HCT116 (cell line): ENCODE results near the gene KRTAP19-8. TPM values are rescaled to one million over a fixed set of nuclear protein-coding genes. Genes with fewer than 3 reads are reported as not detected.

Experiments used
- ATAC-seq: fragments of 200-7000 bp; cut with Tn5 transposase; 2 replicates; pipeline ENCODE4 v1.9.1; 2020; ENCODE audit warnings: mild to moderate bottlenecking, moderate library complexity
- BruUV-seq: library from RNA; stranded (reverse); fragments of 400-500 nt; replicated peaks from 2 replicates; lab custom pipeline; 2021; lab: Mats Ljungman, UMichigan
- CTCF ChIA-PET: fragments of 300-600 bp; sonication (Branson Sonifier 250); formaldehyde crosslinking; loops from one replicate; lab custom pipeline; 2021; ENCODE audit warnings: antibody characterized with exemption; lab: Charles Lee
- POLR2A ChIA-PET: fragments of 300-600, 350-600 bp; sonication (Branson Sonifier 250); formaldehyde crosslinking; loops from one replicate; lab custom pipeline; 2021; ENCODE audit warnings: antibody characterized with exemption; lab: Charles Lee
- RAD21 ChIA-PET, 2 experiments: fragments of 300-600 bp; sonication (Branson Sonifier 250); formaldehyde crosslinking; loops; one replicate each; lab custom pipeline; 2023; ENCODE audit warnings: low total read pairs in 2 of 2; ENCODE audit not compliant: uncharacterized antibody in 2 of 2, unreplicated experiment in 2 of 2, low non-redundant PET in 1 of 2; lab: Charles Lee
- DNase-seq: peaks from one replicate; pipeline ENCODE4 v3.0.0-alpha.2; 2010; ENCODE audit warnings: low read depth, low spot score
- H2AFZ ChIP-seq: fragments of 200-600 bp; shearing (Covaris generic), sonication (generic); 2 replicates; pipeline ENCODE4 v1.6.1; 2017; ENCODE audit warnings: low read depth, mixed run types, mixed read lengths, antibody characterized with exemption, low read length; ENCODE audit not compliant: poor library complexity, severe bottlenecking
- H3K27ac ChIP-seq: 2 replicates; pipeline ENCODE4 v1.5.1; 2012; ENCODE audit warnings: low read depth, low read length
- H3K27me3 ChIP-seq: fragments of 200-600 bp; sonication (generic); 2 replicates; pipeline ENCODE4 v1.6.1; 2016; ENCODE audit warnings: mixed run types, low read length, mixed read lengths; ENCODE audit not compliant: insufficient read depth
- H3K36me3 ChIP-seq, 2 experiments: fragments of 200-500 bp in 1 of 2; fragments of 200-600 bp in 1 of 2; sonication (Bioruptor generic) in 1 of 2; sonication (generic) in 1 of 2; 2 replicates each; pipeline versions ENCODE4 v1.5.1 to v1.6.1; 2014 to 2016; ENCODE audit warnings: low read length in 2 of 2, inconsistent platforms in 1 of 2, mixed read lengths in 1 of 2, mixed run types in 1 of 2; ENCODE audit not compliant: insufficient read depth in 2 of 2, control insufficient read depth in 1 of 2
- H3K4me1 ChIP-seq, 2 experiments: fragments of 200-600 bp in 1 of 2; sonication (generic) in 1 of 2; 2 replicates each; pipeline versions ENCODE4 v1.5.1 to v1.6.1; 2012 to 2017; ENCODE audit warnings: low read length in 2 of 2, inconsistent platforms in 1 of 2, mild to moderate bottlenecking in 1 of 2, mixed read lengths in 1 of 2, mixed run types in 1 of 2, moderate library complexity in 1 of 2; ENCODE audit not compliant: insufficient read depth in 2 of 2, control insufficient read depth in 1 of 2
- H3K4me2 ChIP-seq: fragments of 200-600 bp; sonication (generic); 2 replicates; pipeline ENCODE4 v1.6.1; 2017; ENCODE audit warnings: mixed run types, low read length, mixed read lengths
- H3K4me3 ChIP-seq, 2 experiments: fragments of 200-600 bp in 1 of 2; sonication (generic) in 1 of 2; replicated peaks in 1 of 2; 2 replicates each; pipeline ENCODE4 v1.5.1; 2011 to 2016; ENCODE audit warnings: low read length in 2 of 2, control low read depth in 1 of 2, low read depth in 1 of 2, mild to moderate bottlenecking in 1 of 2, mixed read lengths in 1 of 2, mixed run types in 1 of 2
- H3K79me2 ChIP-seq: fragments of 200-600 bp; sonication (generic); 2 replicates; pipeline ENCODE4 v1.6.1; 2017; ENCODE audit warnings: mild to moderate bottlenecking, mixed run types, low read length, moderate library complexity, mixed read lengths; ENCODE audit not compliant: insufficient read depth
- H3K9ac ChIP-seq: fragments of 200-600 bp; sonication (generic); 2 replicates; pipeline ENCODE4 v1.6.1; 2016; ENCODE audit warnings: low read length, mixed read lengths
- H3K9me2 ChIP-seq: fragments of 200-600 bp; sonication (generic), shearing (Covaris generic); 2 replicates; pipeline ENCODE4 v1.6.1; 2017; ENCODE audit warnings: mixed run types, mild to moderate bottlenecking, moderate library complexity; ENCODE audit not compliant: insufficient read depth
- H3K9me3 ChIP-seq, 2 experiments: fragments of 200-500 bp in 1 of 2; fragments of 200-600 bp in 1 of 2; sonication (Bioruptor generic) in 1 of 2; sonication (generic) in 1 of 2; 2 replicates each; pipeline ENCODE4 v1.6.1; 2014 to 2017; ENCODE audit warnings: low read length in 2 of 2, mixed read lengths in 2 of 2, inconsistent platforms in 1 of 2, low read depth in 1 of 2, mild to moderate bottlenecking in 1 of 2, mixed run types in 1 of 2, moderate library complexity in 1 of 2; ENCODE audit not compliant: control insufficient read depth in 1 of 2, insufficient read depth in 1 of 2
- H4K20me1 ChIP-seq: fragments of 200-600 bp; sonication (generic), shearing (Covaris generic); 2 replicates; pipeline ENCODE4 v1.6.1; 2017; ENCODE audit warnings: mixed run types, mild to moderate bottlenecking, moderate library complexity; ENCODE audit not compliant: insufficient read depth
- ELF1 ChIP-seq: IDR thresholded peaks from 2 replicates; pipeline ENCODE4 v1.6.1; 2012; ENCODE audit warnings: low read depth, borderline replicate concordance
- EZH2 ChIP-seq: fragments of 200-600 bp; sonication (generic); IDR thresholded peaks from 2 replicates; pipeline ENCODE4 v1.6.1; 2017; ENCODE audit warnings: antibody characterized with exemption, mixed run types
- EZH2phosphoT487 ChIP-seq: fragments of 200-600 bp; IDR thresholded peaks from 2 replicates; pipeline ENCODE4 v1.6.1; 2018; ENCODE audit warnings: antibody characterized with exemption, borderline replicate concordance
- RAD21 ChIP-seq: IDR thresholded peaks from 2 replicates; pipeline ENCODE4 v1.6.1; 2012; ENCODE audit warnings: low read depth, mild to moderate bottlenecking
- SRF ChIP-seq: IDR thresholded peaks from 2 replicates; pipeline ENCODE4 v1.6.1; 2012; ENCODE audit warnings: low read depth
- TCF7L2 ChIP-seq: IDR thresholded peaks from 2 replicates; pipeline ENCODE4 v1.7.0; 2011; ENCODE audit warnings: borderline replicate concordance, inconsistent platforms; ENCODE audit not compliant: insufficient read depth, insufficient read length; ENCODE audit errors: extremely low read depth
- ZNF274 ChIP-seq: fragments of 200-500 bp; sonication (Bioruptor generic); IDR thresholded peaks from 2 replicates; pipeline ENCODE4 v1.6.1; 2014; ENCODE audit warnings: mild to moderate bottlenecking, low read depth, low read length, inconsistent platforms
- intact Hi-C: fragments of 100-400 bp; cut with micrococcal nuclease; formaldehyde crosslinking; loops from 2 replicates; pipeline ENCODE4 v1.10.0; 2022
- total RNA-seq: library from RNA; stranded (reverse); gene quantifications from one replicate; pipeline ENCODE4 v1.2.1, GENCODE V29; 2021; ENCODE audit not compliant: unreplicated experiment
- TF ChIP-seq, protein P1 (sequence below), 3 experiments: fragments of 200-600 bp in 1 of 3; sonication (generic) in 1 of 3; IDR thresholded peaks in 2 of 3; conservative IDR thresholded peaks in 1 of 3; 2 replicates each; pipeline ENCODE4 v1.5.1; 2012 to 2017; ENCODE audit warnings: low read depth in 2 of 3, low read length in 2 of 3, antibody characterized with exemption in 1 of 3, borderline replicate concordance in 1 of 3, control low read depth in 1 of 3, mild to moderate bottlenecking in 1 of 3, mixed read lengths in 1 of 3, mixed run types in 1 of 3, moderate library complexity in 1 of 3; ENCODE audit not compliant: insufficient read depth in 1 of 3

The KRTAP19-8 gene
- total RNA-seq, 1 experiment from 2014 or later = not detected

DNA sequence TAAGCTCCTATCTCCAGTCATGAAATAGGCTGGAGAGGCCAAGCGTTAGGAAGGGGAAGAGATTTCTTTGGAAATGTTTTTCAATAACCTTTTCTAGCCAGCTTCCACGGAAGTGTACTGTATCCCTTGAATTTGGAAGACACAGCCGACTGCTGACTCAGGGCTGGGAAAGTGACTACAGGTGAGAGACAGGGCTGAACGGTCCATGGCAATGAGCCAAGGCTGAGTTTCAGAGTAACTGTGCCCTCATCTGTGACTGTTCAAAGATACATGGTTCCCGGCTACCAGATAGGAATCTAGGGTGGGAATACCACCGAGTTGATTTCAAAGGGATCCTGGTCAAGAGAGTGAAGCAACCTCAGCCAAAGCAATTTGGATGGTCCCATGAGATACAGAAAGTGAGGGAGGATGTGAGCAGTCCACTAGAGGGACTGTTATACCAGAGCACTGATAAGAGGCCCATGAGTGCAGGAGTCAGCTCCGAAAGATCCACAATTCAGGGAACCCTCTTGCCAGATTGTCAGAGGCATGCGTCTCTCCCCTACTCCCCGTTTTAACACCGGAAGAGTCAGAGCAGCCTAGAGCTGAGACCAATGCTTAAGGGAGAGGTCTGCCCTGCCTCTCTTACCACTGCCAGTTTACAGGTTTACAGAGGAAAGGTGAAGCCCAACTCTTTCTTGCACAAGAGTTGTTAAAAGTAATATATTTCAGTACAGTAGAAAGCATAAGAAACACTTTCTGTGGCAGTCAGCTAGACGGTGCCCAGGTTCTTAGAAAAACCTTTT is 3.2 kb upstream of the KRTAP19-8 start:
- H3K9ac ChIP-seq = no peak overlapping the region
- ATAC-seq (no peak), DNase-seq (no peak)
- no peaks in the 10 kb centered on the region for H3K9me2 ChIP-seq
- H3K27me3 ChIP-seq = no peaks in the 10 kb centered on the region; the same call in 1 of the 2 replicates
- H4K20me1 ChIP-seq = no peaks in the 10 kb centered on the region
- H3K36me3 ChIP-seq = no peaks in the 10 kb centered on the region
- H3K4me2 ChIP-seq = no peak overlapping the region
- H3K4me1 ChIP-seq = no peaks in the 10 kb centered on the region
- H3K9me3 ChIP-seq = no peaks in the 10 kb centered on the region
- no peak for TF ChIP-seq ZNF274
- TF ChIP-seq, protein P1, sequence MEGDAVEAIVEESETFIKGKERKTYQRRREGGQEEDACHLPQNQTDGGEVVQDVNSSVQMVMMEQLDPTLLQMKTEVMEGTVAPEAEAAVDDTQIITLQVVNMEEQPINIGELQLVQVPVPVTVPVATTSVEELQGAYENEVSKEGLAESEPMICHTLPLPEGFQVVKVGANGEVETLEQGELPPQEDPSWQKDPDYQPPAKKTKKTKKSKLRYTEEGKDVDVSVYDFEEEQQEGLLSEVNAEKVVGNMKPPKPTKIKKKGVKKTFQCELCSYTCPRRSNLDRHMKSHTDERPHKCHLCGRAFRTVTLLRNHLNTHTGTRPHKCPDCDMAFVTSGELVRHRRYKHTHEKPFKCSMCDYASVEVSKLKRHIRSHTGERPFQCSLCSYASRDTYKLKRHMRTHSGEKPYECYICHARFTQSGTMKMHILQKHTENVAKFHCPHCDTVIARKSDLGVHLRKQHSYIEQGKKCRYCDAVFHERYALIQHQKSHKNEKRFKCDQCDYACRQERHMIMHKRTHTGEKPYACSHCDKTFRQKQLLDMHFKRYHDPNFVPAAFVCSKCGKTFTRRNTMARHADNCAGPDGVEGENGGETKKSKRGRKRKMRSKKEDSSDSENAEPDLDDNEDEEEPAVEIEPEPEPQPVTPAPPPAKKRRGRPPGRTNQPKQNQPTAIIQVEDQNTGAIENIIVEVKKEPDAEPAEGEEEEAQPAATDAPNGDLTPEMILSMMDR (IDR thresholded peaks at IDR 0.05 in 2 of 3, conservative IDR thresholded peaks at IDR 0.05 in 1 of 3; ENCODE audit: borderline replicate concordance in 1 of 3, insufficient read depth in 1 of 3, low read depth in 2 of 3, low read length in 2 of 3) = no peak
- H3K79me2 ChIP-seq = no peaks in the 10 kb centered on the region
- ChIA-PET POLR2A (no interaction called here), RAD21 (no interaction called here), CTCF (no interaction called here)
- no peak overlapping the region for H3K4me3 ChIP-seq
- H2AFZ ChIP-seq = no peak overlapping the region
- intact Hi-C loops = no loop called here
- no peak overlapping the region for H3K27ac ChIP-seq
- BruUV-seq = no TSS peak

DNA sequence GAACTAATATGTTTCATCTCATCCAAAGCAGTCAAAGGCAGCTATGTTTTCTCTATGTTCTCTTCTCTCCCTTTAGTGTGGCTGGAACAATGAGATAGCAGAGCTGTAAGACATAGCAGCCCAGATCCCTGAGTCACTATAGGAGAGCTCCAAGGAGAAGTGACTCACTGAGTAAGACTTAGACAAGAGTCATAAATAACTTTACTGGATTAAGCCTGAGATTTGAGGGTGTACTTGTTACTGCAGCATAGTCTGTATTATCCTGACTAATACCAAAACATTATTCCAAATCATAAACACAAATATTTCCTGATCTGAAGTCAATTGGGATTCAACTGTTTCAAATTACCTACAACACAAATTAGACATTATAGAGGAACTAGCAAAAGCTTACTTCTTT is 3.9 kb downstream of the KRTAP19-8 start:
- DNase-seq = no peak
- no peak for ATAC-seq

More for the DNA sequence above, 3.9 kb downstream of the KRTAP19-8 start:
- ChIA-PET POLR2A (no interaction called here), CTCF (no interaction called here), RAD21 (no interaction called here)
- Histone ChIP-seq H4K20me1 (no peaks in the 10 kb centered on the region), H3K27ac (no peak overlapping the region), H3K4me3 (no peak overlapping the region), H3K27me3 (no peaks in the 10 kb centered on the region), H2AFZ (no peak overlapping the region), H3K4me2 (no peak overlapping the region), H3K9ac (no peak overlapping the region), H3K9me2 (no peaks in the 10 kb centered on the region), H3K36me3 (no peaks in the 10 kb centered on the region), H3K4me1 (no peaks in the 10 kb centered on the region), H3K9me3 (no peaks in the 10 kb centered on the region), H3K79me2 (no peaks in the 10 kb centered on the region)
- no TSS peak for BruUV-seq
- intact Hi-C loops = no loop called here
- no peak for TF ChIP-seq EZH2phosphoT487
- no peak for TF ChIP-seq ELF1
- no peak for TF ChIP-seq RAD21
- TF ChIP-seq SRF = no peak
- TF ChIP-seq EZH2 = no peak
- TF ChIP-seq TCF7L2 = no peak
